Fibroblast of the aortic adventitia (primary cell): ENCODE data around the gene FAM111A. TPM values are rescaled to one million over a fixed set of nuclear protein-coding genes. Genes with fewer than 3 reads are reported as not detected.

Source experiments
- DNase-seq: peaks from one replicate; pipeline ENCODE4 v3.0.0-alpha.2; 2010; ENCODE audit warnings: low read depth
- H3K4me3 ChIP-seq: 2 replicates; pipeline ENCODE4 v1.5.1; 2011; ENCODE audit warnings: low read depth, mild to moderate bottlenecking, control low read depth, low read length, moderate library complexity
- total RNA-seq: library from RNA; depleted of rRNA; stranded (reverse); fragments of >200 nt; gene quantifications from 2 replicates; pipeline ENCODE4 v1.2.3, GENCODE V29; 2012; ENCODE audit warnings: low replicate concordance
- TF ChIP-seq, protein P1 (sequence below): IDR thresholded peaks from 2 replicates; pipeline ENCODE4 v1.5.1; 2011; ENCODE audit warnings: mild to moderate bottlenecking, low read length, control low read depth, inconsistent platforms; ENCODE audit not compliant: insufficient read depth

The FAM111A gene
- total RNA-seq, 1 donor: 103 TPM

DNA sequence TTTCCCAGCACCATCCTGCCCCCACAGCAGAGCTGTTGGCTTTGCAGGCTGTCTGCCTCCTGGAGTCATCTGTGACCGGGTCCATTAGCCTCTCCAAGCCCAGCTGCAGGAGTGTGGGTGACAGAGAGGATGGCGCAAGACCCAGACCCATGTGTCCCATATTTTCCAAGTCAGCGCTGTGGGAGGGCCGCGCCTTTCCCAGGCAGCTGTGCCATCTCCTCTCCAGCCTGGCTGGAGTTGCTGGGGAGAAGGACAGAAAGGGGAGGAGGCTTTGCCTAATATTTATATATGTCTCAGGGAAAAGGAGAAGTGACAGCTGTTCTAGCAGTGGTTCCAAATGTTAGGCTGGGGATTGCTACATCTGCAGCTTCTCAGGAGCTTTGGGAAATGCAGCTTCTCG lies 44.9 kb downstream of the FAM111A start:
- TF ChIP-seq, protein P1, sequence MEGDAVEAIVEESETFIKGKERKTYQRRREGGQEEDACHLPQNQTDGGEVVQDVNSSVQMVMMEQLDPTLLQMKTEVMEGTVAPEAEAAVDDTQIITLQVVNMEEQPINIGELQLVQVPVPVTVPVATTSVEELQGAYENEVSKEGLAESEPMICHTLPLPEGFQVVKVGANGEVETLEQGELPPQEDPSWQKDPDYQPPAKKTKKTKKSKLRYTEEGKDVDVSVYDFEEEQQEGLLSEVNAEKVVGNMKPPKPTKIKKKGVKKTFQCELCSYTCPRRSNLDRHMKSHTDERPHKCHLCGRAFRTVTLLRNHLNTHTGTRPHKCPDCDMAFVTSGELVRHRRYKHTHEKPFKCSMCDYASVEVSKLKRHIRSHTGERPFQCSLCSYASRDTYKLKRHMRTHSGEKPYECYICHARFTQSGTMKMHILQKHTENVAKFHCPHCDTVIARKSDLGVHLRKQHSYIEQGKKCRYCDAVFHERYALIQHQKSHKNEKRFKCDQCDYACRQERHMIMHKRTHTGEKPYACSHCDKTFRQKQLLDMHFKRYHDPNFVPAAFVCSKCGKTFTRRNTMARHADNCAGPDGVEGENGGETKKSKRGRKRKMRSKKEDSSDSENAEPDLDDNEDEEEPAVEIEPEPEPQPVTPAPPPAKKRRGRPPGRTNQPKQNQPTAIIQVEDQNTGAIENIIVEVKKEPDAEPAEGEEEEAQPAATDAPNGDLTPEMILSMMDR: no peak
- DNase-seq: no peak

DNA sequence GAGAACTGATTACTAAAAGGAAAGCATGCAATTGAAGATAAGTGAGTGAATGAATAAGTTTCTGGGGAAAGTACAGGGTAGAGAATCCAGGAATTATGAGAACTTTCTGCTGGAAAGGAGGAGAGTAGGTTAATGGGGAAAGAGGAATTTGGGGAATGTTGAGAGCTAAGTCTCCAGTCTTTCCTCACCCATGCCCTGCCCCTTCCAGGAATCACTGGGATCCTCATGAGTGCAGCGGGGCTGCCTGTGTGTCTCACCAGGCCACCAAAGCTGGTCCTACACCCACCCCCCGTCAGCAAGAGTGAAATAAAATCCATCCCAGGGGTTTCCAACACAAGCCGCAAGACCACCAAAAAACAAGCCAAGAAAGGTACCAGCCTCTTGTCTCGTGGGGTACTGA lies 46.3 kb downstream of the FAM111A start:
- TF ChIP-seq, protein P1: no peak
- DNase-seq: no peak
- no peak overlapping the region for H3K4me3 ChIP-seq

More for the DNA sequence above, 44.9 kb downstream of the FAM111A start:
- no peak overlapping the region for H3K4me3 ChIP-seq

DNA sequence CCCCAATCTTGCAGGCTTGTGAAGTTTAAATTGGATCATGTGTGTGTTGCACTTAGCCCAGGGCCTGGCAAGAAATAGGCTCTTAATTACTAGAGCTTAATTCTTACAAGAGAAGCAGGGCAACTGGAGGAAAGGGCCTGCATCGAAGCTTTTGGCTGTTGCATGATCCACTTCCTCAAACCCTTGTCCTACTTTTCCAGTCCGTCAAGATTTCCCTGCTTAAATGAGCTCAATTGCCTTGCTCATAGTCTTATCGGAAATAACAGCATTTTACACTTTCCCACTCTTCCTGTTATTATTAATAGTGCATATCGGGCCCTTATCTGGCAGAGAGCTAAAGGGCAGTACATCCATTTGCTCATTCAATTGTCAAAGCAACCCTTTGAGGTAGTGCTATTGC lies 47.3 kb downstream of the FAM111A start:
- TF ChIP-seq, protein P1: no peak
- H3K4me3 ChIP-seq: no peak overlapping the region
- no peak for DNase-seq

DNA sequence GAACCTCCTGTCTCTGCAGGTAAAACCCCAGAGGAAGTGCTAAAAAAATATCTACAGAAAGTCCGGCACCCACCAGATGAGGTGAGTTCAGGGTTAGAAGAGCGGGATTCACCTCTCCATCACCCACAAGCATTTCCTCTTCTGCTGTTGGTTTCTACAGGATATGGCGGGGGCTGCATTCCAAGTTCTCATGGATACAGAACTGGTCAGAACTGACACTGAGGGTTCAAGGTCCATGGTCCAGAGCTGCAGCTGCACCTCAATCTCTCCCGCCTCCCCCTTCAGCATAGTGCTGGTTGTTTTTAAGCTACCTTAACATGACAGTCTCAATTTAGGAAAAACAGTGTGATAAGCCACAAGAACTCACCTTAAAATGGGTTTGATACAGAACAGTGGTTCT lies 48.4 kb downstream of the FAM111A start:
- TF ChIP-seq, protein P1: no peak
- no peak overlapping the region for H3K4me3 ChIP-seq
- no peak for DNase-seq

DNA sequence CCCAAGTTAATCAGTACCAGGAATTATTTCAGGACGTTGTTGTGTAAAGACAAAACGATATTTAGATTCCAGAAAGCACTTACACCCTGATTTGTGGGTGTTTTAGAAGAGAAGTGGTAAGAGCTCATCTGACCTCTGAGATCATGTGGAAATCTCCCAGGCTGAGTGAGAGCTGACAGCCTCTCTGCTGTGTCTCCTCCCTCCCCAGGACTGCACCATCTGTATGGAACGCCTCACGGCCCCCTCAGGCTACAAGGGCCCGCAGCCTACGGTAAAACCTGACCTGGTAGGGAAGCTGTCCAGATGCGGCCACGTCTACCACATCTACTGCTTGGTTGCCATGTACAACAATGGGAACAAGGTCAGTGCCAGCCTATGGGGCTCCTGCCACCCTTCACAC lies 49.2 kb downstream of the FAM111A start:
- TF ChIP-seq, protein P1: no peak
- DNase-seq: no peak
- H3K4me3 ChIP-seq: no peak overlapping the region

DNA sequence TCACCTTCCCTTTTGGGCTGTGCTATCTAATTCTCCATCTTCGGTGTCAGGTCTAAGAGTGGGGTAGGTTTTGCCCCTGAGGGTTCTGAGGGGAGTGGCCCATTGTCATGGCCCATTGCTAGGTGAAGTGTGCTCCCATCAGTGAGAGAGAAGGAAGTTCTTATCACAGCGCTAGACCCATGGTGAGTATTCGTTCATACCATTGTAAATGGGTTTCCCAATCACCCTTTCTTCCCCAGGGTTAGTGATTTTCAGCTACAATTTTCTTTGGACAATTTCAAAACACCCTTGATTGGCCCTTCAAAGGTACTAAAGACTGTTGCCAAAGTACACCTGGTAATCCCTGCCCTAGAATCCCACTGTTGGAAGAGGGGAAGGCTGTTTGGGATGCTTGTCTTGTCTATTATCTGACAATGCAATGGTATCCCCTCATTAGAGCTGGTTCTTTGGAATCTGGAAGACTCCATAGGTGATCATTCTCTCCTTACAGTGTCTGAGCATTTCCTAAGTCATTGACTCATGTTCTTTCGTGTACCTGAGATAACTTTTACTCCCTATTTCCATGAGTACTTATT lies 49.9 kb downstream of the FAM111A start:
- no peak for DNase-seq
- no peak overlapping the region for H3K4me3 ChIP-seq
- TF ChIP-seq, protein P1: no peak

DNA sequence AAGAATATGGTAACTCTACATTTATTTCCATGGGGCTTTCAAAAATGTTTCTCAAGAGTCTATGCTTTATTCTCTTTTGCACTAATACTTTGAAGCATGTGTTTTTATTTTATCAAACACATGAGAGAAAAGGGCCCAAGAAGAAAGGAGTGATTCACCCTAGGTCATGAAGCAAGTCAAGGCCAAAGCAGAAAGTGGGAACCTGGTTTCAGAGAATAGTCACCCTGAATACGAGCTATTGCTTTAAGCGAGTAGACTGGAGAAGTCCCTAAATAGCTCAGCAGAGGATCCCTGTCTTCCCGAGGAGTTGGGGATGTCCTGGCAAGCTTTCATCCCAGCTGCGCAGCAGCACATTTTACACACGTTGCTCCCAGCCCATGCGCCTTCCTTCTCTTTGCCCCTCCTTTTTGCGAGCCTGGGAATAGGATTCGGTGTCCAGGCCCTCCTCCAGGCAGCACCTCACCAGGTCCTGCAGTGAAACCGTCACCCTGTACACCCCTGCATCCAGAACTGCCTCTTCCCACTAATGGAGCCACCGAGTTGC lies 51.0 kb downstream of the FAM111A start:
- H3K4me3 ChIP-seq: no peak overlapping the region
- TF ChIP-seq, protein P1: no peak

More for the DNA sequence above, 51.0 kb downstream of the FAM111A start:
- no peak for DNase-seq
